ENCODE data around the gene GSPT1.

- TF ChIP-seq ZFP36 (IDR thresholded peaks at IDR 0.05; ENCODE audit: borderline replicate concordance, partially characterized antibody) (no peak), NFE2L2 (conservative IDR thresholded peaks at IDR 0.05; ENCODE audit: low read length) (no peak), NPAS2 (CRISPR knock-in tag; IDR thresholded peaks at IDR 0.05; ENCODE audit: borderline replicate concordance) (no peak), EP300 (IDR thresholded peaks at IDR 0.05) (no peak), CTCF (IDR thresholded peaks at IDR 0.05) (no peak), POLR2A (IDR thresholded peaks at IDR 0.05; ENCODE audit: low read length) (no peak), POLR2AphosphoS2 (conservative IDR thresholded peaks at IDR 0.05; ENCODE audit: low read length) (no peak), ELK1 (IDR thresholded peaks at IDR 0.05; ENCODE audit: low read depth, low read length) (no peak), FOSL2 (IDR thresholded peaks at IDR 0.05) (no peak), FOSL2 (CRISPR knock-in tag; IDR thresholded peaks at IDR 0.05) (no peak), CBX8 (IDR thresholded peaks at IDR 0.05) (no peak), KDM5A (IDR thresholded peaks at IDR 0.05) (no peak), RAD21 (conservative IDR thresholded peaks at IDR 0.05 in 1 of 2, IDR thresholded peaks at IDR 0.05 in 1 of 2) (no peak), RFX5 (IDR thresholded peaks at IDR 0.05) (no peak)
Observed at GRCh38 chr16:11886881-11887280, 28.9 kb downstream of the GSPT1 start.
